HG03025 (cell line): ENCODE measurements around the gene CHI3L1.
"Not testable (repeated sequence)": the region's sequence is repeated elsewhere in the genome, so short reads cannot be mapped to it uniquely, and the experiment has no call there.

Experiments used
- ATAC-seq: cut with Tn5 transposase; IDR thresholded peaks from one replicate; pipeline ENCODE4 v1.9.1; 2021; ENCODE audit warnings: mild to moderate bottlenecking, moderate library complexity; ENCODE audit not compliant: unreplicated experiment, low FRiP score

CHI3L1 gene

DNA sequence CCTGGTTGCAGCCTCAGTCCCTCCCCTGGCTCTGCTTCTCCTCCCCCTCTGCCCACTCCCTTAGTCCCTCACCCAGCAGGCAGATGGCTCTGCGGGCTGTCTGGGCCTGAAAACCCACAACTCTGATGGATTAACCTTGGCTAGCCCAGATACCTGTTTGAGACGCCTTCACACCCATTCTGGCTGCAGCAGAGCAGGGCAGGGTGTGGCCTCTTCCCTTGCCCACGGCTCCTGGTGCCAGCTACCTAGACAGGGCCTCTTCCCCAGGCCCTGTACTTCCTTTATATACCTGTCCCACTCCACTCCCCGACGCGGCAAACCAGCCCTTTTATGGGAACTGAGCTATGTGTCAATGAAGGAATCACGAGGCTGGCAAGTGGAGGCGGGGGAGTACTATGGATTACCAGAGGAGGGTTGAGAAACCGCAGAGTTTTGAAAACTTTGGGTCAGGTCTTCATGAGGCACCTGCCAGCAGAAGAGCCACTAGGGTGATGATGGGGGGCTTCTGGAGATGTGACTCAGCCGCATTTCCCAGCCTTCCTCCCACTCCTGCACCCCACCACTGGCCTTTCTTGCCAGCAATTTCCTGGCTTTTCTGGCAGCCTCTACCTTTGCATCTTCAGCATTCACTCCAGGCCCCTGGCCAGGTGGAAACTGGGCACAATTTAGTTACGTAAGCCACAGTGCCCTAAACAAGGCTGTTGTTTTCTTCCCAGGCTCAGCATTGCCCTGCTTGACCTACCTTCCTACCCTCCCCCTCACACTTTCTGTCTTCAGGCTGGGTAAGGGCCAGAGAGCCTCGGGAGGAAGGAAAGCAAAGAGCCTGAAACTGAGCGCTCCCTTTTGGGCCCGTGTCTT lies at the start of gene CHI3L1:
TSS of gene CHI3L1 (minus strand) at position 259 of the 858 bp plus-strand sequence. CDS start at position 178, 81 bp downstream.
- no peak for ATAC-seq

DNA sequence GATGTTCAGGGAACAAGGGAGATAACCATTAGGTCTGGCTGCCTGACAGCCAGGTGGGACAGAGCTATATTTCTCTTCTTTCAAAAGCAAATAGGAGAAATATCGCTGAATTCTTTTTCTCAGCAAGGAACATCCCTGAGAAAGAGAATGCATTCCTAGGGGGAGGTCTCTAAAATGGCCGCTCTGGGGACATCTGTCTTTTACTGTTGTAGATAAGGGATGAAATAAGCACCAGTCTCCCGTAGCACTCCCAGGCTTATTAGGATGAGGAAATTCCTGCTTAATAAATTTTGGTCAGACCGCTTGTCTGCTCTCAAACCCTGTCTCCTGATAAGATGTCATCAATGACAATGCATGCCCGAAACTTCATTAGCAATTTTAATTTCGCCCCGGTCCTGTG lies 48.4 kb upstream of the CHI3L1 start:
- not testable (repeated sequence) for ATAC-seq

DNA sequence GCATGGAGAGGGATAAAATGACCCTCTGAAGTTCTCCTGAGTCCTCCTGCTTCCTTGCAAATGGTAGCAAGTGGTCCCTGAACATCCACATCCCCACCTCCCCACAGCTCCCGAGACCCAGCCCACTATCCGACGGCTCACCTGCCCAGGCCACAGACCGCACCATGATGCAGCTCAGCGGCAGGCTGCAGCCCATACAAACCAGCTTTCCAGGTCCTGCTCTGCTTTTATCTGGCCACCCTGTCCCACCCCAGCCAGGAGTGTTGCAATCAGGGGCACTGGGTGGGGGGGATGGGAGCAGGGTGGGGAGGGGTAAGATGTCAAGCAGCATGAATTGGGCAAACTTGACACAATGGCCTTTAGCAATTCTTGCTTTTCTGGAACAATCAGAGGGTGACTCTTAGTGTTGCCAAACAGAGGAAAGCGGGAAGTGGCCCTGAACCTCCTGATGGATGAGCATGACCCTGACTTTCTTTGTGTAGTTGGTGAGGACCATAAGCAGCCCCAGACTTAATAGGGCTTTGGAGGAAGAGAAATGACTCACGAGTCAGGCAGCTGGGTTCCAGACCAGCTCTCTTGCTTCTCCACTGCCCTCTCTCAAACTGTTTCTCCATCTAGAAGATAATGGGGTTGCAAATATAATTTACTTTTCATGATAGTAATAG lies 43.1 kb upstream of the CHI3L1 start, which contains the start of gene CHIT1:
TSS of gene CHIT1 (minus strand) at position 203 of the 665 bp plus-strand sequence. CDS start at position 166, 37 bp downstream.
- ATAC-seq, result no peak

DNA sequence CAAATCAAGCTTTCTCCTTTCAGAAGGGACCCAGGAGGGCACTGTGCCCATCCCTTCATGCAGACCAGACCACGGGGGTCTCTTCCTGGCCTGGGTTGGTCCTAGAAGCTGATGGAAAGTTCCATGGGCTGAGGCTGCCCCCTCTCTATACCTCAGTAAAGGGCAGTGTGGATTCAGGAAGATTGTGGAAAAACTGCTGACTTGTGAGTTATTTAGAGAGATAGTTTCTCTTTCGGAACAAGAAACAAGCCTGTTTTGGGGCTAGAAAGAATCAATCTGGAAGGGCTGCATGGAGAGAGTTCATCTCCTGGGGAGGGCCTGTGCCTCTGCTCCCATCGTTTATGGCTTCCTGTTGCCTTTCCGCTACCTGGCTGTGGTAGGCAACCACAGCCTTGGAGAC lies 42.2 kb upstream of the CHI3L1 start:
- no peak for ATAC-seq

DNA sequence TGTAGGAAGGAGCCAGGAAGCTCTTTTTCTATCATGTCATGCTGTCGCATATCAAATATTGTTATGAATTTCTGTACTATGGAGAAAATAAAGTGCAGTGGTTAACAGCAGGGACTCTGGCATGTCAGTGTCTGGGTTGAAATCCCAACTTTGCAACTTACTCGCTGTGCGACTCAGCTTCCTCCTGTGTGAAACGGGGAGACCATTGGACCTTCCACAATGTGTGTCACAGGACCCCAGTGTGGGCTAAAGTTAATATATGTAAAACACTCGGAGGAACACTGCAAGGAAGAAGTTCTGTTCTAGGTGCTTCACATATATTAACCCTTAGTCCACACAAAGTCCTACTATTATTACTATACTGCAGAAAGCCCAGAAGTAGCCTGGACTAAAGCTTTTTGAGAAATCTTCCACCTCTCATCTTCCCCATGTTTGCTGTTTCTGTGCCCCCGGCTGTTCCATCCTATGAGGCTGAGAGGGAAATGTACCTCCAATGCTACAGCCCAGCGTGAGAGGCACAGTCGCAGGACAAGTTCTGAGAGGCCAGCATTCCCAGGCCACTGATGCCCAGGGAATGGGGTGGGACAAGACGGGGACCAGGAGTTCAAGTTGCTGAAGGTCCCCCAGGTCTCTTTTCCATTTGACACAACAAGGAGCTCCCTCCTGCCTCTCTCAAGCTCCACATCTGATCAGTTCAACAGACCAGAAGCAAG lies 41.0 kb upstream of the CHI3L1 start:
- ATAC-seq, result no peak

DNA sequence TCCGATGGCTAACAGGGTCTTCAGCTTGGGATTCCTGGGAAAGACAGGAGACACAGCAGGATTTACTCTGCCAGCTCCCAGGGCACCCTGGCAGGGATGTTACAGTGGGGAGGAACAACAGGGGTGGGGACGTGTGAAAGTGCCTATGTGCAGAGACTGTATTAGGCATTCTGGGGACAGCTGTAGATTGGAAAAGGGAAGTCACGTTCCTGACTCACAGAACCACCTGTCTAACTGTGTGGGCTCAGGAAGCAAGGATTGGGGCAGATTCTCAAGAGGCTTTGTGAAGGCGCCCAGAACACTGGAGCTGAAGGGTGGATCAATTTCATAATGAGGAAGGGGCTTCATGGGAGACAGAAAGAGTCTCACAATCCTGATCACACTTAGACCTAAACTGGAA lies 38.6 kb upstream of the CHI3L1 start:
- no peak for ATAC-seq

DNA sequence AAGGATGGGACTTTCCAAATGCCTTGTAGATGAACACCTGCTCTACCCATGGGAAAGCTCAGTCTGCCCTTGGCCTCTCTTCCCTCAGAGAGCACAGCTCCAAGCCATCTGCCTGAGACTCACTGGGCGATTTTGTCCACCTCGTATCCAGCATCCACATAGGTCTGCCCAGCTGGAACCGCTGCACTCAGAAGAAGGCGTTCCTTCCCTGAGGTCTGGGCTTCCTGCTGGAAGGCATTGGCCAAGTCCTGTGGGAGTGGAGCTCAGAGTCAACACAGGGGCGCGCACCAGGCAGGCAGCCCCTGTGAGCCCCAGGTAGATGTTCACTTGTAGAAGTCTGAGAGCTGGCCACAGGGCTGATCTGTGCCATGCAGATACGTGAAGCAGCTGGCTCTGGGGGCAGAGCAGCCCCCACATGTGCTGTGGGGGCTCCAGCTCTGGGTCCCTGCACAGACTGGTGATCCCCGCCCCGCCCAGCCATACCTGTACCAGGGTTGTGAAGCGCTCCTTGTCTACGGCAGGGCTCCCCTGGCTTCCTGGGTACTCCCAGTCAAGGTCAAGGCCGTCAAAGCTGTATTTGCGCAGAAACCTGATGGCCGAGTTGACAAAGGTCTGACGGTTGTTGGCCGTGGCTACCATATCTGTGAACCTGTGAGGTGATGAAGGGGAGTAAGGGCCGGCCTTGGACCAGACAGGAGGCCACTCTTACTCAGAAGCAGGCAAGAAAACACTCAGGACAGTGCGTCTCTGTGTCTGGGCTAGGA lies 36.7 kb upstream of the CHI3L1 start:
- no peak for ATAC-seq

DNA sequence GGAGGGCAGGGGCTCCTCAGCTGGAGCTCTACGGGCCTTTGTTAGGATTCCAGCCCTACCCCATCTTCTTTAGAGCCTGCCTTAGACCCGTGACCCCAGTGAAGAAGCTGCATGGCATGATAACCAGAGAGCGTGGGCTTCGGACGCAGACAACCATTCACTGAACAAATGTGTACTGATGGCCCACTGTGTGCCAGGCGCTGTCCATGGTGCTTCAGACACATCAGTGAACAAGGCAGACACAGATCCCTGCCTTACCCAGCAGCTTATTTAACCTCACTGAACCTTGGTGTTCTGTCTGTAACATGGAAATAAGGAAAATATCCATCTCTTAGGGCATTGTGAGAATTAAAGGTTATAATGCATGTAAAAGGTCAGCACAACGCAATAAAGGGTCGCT lies 33.4 kb upstream of the CHI3L1 start:
- ATAC-seq, result no peak

DNA sequence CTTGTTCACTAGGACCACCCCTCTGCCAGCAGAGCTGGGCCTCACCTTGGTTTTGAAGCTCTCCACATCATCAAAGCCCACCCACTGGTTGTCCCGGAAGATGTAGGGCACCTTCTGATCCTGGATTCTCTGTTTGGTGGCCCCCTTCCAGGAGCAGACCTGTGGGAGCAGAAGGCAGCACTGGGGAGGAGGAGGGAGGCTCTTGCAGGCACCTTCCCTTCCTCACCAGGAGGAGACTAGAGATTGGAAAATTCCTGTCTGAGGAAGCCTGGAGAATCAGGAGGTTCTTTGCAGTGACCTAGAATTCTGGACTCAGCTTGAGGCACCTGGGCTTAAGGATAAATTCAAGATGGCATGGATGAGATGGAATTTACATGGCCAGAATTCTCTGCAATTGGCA lies 32.7 kb upstream of the CHI3L1 start:
- ATAC-seq, result no peak

DNA sequence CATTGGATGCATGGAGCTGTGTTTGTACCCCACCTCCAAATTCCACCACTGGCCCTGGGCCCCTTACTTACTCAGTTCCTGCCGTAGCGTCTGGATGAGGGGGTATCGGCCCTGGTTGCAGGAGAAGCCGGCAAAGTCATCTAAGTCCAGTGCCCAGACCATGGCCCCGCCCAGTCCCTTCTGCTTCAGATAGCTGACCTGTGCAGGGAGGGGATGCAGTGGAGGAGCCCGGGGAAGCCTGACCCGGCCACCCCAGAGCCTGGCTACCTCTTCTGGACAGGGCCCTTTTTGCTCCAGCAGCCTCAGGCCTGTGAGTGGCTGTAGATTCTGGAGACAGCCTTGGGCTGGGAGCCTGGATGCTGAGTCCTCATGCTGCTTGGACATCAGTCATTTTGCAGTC lies 31.2 kb upstream of the CHI3L1 start:
- ATAC-seq, result no peak

DNA sequence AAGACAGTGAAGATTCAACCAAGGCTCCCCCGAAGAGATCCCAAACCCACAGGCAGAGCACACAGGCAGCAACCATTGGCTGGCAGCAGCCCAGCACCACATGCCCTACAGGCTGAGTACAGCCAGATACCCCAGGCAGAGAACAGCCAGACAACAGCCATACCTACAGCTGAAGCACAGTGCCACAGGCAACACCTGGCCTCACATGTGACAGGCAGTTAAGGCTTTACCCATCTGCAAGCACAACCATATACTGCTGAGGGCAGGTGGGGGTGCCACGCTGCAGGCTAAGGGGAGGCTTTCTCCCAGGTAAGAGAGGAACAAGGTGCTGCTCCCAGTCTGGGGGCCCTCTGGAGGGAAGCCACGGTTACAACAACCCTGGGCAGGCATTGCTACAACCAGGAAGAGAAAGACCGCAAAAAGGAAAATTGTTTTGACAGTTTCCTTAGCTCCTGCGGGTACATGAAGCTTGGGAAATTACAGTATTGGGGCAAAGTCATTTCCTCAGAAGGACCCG lies 30.7 kb upstream of the CHI3L1 start:
- no peak for ATAC-seq

DNA sequence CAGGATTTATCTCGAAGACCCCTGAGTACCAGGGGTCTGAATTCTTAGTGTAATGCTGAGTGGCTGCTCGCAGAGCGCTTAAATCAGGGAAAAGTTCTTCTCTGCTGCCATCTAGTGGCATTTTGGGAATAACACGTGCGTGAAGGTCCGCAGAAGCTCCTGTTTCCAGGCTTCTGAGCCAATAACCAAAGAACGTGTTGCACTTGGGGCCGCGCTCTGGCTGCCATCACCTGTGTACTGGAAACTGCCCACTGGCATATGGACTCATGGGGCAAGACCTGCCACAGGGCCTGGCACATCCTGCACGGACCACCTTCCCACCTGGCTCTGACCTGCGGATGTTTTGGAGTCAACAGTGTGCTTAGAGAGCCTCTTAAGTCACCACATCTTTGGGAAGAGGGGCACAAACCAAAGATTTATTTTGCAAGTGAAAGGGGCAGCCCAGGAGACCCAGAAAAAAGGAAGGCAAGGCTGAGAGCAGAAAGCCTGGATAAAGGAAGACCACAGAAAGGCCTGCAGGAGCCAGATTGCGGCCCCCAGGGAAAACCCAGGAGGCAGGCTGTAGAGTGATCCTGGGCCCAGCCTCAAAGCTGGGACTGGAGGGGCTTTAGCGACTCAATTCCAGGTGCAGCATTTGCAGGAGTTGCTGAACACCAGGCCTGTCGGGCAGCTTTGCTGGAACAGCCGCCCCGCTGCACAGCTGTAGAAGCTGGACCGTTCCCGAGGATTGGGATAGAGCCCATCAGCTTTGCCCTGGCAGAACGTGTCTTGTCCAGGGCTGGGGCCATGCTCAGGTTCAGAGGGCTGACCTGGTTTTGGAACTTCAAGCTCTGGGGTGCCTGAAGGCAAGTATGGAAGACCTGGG lies 30.0 kb upstream of the CHI3L1 start:
- ATAC-seq, result no peak

DNA sequence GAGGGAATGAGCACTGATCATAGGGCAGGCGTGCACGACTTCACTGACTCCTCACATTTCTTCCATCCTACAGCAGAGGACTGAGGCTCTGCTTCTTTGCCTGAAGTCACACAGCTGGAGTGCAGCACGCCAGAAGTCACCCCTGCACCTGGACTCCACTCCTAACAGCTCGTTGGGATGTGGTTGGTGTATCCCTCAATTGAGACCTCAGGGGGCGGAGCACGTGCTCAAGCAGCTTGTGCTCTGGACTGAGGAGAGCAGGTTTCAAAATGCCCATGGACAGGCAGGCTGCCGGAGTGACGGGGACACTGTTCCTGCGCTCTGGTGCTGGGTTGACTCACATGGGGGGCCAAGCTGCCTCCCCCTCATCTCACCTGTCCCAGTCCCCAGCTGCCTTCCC lies 29.1 kb upstream of the CHI3L1 start:
- no peak for ATAC-seq

DNA sequence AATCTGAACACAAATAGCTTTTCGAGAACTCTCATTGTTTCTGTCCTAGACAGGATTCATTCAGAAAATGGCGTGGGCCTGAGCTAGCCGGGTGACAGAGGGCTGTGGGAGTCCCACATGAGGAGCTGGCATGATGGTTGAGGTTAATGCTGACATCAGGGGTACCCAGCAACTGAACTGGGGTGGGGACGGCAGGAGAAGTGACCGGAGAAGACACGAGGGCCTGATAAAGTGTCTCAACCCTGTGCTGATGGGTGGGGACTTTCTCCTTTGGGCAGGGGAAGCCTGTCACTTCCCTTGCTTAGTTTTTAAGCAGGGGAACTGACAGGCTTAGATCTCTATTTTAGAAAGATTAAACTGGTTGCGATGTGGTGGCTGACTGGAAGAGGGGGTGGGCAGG lies 28.4 kb upstream of the CHI3L1 start:
- no peak for ATAC-seq

DNA sequence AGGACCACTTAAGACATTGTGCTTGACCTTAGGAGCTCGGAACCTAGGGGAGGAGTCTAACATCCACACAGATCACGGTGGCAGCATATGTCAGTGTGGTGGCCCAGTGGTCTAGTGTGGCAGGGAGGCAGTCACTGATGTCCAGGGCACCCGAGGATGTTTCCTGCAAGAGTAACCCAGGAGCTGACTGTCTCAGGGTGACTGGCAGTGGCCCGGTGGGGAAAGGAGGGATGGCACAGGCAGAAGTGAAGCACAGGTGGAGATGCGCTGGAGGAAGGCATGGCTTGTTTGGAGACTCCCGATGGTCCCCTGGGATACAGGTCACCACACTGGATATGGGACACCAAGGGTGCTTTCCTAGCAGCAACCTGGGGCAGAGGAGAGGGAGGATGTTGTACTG lies 26.6 kb upstream of the CHI3L1 start:
- ATAC-seq, result no peak

DNA sequence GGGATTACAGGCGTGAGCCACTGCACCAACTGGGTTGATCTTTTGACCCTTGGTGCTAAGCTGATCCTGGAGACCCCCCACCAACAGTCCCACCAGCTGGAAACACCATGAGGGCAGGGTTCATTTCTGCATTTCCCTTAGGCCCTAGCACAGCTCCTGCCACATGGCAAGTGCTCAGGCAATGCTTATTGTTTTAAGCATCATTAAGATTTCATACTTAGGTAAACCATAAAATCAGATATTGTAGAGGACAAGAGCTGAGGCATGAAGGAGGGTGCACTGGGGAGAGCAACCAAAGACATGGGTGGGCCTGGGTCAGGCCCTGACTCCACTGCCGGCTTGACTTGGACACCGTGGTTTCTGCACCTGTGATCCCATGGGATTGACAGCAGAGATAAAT lies 25.3 kb upstream of the CHI3L1 start:
- ATAC-seq, result no peak

DNA sequence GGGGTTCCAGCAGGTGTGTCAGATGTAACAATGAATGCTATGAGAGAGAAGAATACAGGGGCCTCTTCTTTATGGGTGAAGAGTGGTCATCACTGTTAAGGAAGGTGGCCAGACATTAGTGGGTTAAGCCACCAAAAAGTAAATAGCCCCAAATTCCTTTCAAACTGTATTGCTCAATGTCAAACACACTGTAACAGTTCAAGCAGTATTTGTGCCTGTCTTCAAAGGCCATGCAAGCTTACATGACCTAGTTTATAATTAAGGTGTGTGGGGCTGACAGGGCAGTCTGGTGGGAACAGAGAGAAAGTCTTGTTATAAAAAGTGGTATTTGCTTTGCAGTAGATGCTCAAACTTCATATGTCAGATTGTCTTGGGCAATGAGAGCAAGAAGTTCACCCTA lies 24.5 kb upstream of the CHI3L1 start:
- no peak for ATAC-seq

DNA sequence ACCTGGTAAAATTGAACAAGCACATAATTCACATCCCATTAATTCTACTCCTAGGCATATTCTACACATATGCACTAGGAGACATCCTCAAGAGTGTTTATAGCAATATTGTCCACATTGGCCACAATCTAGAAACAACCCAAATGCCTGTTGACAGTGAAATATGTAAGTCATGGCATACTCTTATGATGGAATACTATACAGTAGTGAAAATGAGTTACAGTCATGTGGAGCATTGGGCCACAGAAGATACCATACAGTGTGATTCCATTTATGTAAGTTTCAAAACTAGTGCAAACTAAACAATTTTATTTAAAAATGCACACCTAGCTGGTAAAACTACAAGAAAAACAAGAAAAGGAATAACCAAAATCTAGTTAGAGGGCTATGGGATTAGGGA lies 23.8 kb upstream of the CHI3L1 start:
- ATAC-seq, result no peak

DNA sequence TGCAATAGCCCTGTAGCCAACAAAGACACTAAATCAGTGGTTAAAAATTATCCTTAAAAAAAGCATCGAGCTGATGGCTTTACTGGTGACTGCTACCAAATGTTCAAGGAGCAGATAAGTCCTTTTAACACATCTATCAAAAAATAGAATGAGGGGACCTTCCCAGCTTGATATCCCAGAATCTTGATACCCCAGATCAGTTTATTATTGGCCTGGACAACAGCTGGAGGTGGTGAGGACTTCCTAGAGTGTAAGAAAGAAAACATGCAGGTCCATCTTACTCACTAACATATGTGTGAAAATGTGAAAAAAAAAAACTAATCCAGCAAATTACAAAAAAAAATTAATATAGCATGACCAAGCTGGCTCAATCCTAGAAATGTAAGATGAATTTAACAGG lies 21.7 kb upstream of the CHI3L1 start:
- no peak for ATAC-seq
